NCI-H1105 treated with DMSO at 0.1 percent for 48 hours (cell line): ENCODE data around the gene ERBB4.

Experiments used
- DNase-seq: peaks from one replicate; lab custom pipeline; 2025; lab: John Stamatoyannopoulos, UW

ERBB4 gene

DNA sequence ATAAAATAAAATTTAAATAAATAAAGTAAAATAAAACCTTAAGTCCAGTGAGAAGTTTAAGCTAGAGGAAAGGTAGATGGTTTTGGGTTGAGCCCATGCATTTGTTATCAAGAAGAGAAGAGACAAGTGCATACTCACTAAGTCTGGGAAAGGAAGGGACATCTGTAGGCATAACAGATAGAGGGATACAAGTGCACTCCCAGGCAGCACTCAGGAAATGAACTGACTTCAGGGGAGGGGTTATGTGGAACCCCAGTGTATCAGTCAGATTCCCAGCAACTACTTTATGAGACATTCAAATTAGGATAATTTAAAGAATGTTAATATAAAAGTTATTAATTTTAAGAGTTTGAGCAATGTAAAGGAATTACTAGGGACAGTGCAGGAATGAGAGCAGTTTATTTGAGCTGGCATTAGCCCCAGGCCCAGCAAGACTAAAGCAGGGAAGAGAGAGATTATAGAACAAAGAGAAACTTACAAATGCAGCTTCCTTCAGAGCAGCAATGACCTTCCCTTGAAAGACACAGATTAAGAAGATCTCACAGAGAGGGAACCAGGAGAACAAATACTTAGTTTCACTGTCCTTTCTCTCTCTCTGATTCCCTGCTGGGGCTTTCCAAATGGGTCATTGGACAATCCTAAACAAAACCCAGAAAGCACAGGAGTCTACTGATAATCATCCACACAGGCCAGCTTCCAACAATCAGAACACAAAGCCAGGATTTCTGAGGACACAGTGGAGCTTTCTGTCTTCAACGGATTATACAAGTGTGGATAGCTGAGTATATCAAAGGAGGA, 109.7 kb downstream of the ERBB4 start:
- no peak for DNase-seq

DNA sequence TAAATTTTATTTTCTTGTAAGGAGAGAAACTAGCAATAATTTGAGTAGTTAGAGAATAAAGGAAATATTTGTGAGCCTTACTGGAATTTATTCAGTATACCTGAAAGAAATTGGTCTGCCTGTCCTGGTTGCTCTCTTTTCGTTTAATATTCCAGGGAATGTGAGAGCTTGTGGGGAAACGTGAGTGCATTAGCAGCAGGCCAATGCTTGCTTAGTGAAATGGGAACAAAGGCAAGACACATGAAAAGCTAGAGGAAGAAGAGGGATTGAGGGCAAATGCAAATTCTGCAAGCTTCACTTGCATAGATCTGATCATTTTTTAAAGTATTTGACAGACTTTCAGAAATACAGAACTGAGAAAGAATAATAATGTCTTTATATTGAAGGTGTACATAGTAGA, 111.0 kb downstream of the ERBB4 start:
- DNase-seq = no peak

DNA sequence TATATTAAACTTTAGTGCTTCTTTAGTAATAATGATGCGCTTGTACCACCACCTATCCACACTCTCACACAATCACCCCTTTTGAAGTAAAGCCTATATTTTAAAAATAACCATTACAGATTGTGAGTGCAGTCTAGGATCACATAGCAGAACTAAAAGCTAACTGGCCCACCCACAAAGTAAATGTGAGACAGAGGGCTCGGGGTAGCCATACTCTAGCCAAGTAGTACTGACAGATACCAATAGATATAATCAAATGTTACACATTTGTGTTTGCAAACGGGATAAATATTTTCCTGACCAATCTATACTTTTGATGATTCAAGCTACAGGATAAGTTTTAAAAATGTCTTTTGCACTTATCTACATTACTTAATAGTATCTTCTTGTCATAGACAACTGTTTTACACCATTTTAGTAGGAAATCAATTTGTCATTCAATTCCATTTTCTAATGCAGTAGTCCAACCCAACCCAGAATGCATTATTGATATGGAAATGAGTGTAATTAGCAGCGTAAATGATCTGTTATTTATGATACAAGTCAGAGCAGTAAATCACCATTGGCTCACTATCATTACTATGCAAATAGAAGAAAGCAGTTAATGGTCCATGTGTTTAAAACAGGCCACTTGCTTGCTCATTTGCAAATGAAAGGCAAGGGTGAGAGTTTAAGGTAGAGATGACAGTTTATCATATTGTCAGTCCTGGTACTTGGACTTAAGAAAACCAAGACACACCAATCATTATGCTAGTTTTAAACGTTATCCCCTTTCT, 111.8 kb downstream of the ERBB4 start:
- no peak for DNase-seq

DNA sequence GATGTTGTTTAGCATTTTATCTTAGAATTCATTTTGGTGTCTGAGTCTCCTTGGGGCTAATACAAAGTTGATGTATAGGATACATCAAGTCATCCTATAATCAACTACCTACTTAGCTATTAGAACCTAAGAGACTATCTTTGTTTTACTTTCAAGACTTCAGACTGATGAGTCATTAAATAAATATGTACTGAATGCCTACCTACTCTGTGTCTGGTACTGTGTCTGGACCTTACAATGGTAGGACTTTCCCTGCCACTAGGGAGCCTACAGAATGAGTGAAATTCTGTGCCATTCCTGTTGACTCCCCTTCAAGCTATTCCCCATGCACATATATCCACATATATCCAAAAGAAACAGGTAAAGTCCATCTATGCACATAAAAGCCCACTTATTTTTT, 114.5 kb downstream of the ERBB4 start:
- DNase-seq = no peak

DNA sequence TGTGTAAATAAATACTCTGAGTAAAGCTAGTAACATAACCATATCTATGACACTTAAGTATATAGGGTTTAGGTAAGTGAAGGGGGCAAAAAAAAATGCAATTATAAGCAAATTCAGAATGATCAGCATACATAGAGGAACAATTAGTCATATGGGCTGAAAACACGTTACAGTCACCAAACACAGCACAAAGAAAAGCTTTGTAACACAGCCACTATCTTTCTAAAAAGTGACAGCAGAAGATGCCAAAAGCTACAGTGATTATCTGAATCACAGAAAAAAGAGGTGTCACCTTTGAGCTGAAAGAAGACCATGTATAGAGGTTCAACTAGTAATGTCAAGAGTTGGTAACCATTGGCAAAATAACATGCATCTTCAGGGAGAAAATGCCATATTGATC, 115.5 kb downstream of the ERBB4 start:
- DNase-seq = no peak

DNA sequence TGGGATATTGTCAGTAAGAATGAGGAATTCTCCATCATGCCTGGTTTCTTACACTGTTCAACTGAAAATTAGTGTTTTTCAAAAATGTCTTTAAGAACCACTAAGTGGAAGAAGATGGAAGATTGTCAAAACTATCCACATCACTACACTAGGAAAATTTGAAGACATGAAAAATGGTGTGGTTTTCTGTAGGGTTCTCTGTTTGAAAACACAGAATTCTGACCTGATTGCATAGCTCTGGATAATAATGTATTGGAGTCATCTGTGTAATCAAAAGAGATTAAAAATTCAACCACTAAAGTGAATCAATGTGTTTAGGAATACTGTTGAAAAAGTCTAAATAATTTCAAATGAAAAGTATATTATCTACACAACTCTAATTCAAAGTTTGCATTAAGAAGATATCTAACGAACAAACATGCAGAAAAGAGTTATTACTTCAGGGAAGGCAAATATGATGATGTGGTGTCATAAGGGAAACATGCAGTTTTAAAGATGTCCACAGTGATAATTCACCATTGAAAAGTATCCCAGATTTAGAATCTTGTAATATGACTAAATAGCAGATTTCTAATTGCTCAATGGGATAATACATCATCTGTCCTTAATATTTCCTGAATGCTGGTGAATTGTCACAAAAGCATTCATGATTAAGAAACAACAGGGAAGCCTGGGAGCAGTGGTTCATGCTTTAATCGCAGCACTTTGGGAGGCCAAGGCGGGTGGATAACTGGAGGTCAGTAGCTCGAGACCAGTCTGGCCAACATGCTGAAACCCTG, 116.9 kb downstream of the ERBB4 start:
- DNase-seq = no peak

DNA sequence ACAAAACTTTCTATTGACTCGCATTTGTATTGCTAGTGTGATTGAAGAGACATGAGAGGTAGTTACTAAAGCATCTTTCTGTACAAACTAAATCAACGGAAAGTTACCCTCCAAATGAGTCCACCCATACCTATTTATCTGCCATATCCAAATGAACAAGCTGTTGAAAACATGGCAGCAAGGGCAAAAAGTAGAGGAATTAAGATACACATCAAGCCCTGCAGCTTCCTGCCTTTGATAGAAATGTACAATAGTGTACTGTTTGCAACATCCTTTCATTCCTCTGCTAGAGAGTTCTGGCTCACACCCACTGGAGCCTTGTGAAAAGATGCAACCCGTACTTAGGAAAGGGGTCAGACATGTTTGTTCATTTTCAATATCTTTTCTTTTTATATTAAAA, 122.5 kb downstream of the ERBB4 start:
- no peak for DNase-seq

DNA sequence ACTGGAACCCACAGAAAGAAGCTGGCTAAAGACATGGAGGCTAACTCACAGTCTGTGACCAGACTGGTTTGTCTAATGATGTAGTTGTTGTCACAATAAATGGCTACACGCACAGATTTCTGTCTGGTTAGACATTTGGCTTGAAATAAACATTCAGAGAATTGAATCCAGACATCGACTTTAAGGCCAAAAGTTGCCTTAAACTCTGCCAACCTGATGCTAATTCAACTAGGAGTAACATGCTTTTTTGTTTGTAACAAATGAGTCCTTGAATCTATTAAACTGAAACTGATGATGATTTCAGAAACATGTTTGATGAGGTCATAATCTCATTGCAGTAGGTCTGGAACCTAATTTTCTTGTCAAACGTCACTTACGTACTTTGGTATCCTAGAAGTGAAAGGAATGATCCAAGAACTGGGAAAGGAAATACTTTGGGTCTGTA, 123.8 kb downstream of the ERBB4 start:
- no peak for DNase-seq

DNA sequence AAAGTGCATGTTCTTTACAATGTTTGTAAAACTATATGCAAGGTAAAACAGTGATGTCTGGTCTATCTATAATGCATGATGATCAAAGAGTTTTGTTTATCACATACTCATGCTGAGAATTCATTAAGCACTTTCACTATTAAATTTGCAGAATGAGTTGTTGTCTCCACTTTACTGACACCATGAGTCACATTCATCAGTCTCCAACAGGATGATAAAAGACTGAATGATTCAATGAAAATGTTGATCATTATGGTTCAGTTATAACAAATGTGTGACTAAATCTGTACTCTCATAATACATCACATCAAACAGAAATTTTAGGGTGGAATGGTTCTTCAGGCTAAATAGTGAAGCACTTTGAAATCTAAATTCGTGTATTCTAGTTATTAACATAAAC, 129.0 kb downstream of the ERBB4 start:
- DNase-seq = no peak

DNA sequence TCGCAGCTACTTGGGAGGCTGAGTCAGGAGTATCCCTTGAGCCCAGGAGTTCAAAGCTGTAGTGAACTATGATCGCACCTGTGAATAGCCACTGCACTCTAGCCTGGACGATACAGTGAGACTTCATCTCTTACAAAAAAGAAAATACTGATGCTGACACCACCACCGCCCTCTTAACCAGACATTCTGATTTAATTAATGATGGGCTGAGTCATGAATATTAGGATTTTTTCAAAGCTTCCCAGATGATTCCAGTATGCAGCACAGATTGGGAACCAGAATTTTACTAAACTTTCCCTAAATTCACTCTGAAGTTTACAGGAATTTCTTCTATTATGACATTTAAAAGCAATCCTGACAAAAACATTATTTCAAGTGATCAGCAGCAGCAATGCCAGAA, 130.1 kb downstream of the ERBB4 start:
- no peak for DNase-seq

DNA sequence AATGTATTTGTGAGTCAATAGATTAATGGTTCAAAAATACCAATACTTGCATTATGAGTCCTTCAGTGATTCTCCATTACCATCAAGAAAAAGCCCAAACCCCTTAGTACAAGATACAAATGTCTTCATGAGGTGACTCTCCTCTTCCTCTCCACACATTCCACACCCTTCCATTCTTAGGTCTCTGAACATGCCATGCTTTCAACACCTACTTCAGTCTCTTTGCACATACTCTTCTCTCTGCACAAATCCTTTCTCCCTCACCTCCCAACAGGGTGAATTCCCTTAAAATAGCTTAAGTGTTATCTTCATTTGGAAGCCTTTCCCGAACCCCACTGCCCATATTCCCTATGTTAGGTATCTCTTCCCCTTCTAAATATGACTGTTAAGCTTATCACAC, 131.9 kb downstream of the ERBB4 start:
- DNase-seq = no peak

DNA sequence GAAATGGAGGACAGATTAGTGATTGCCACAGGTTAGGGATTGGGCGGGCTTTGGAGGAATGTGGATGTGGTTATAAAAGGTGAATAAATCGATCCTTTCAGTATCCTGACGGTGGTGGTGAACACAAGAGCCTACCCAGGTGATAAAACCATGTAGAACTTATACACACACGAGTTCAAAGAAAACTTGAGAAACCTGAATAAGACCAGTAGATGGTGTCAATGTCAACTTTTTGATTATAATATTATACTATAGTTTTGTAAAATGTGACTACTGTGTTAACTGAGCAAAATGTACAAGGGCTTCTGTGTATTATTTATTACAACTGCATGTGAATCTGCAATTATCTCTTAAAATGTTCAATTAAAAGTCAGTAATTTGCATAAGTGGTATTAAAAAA, 136.3 kb downstream of the ERBB4 start:
- DNase-seq = no peak

DNA sequence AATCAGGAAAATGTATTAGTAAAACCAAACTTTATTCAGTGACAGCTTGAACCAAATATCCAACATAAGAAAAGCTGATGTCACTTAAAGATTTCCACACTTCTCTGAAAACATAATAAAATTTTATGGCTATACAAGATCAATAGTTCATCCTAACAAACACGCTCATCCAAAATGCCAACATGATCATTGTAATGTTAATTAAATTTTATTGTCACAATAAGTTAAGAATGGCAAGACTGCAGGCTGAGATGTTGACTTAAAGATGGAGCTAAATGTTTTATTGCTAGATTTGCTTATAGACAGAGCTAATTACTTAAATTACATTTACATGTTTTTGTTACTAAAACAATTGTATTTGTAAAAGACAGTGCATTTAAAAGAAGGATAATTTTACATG, 140.3 kb downstream of the ERBB4 start:
- no peak for DNase-seq

DNA sequence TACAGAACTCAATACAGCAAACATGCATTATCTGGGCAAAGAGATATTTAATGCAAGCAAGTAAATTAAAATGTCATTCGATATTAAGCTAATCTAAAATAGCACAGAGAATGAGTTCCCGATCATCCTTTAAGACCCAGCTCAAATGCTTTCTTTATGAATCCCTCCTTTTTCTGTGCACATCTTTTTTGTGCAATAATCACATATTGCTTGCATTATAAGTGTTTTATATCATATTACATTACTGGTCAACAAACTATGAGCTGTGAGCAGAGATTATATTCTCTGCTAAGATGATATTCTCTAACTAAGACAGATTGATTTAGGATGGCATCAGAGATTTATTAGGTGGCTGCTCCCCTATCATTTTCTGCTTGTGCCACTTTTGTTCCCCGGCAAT, 146.1 kb downstream of the ERBB4 start:
- no peak for DNase-seq

DNA sequence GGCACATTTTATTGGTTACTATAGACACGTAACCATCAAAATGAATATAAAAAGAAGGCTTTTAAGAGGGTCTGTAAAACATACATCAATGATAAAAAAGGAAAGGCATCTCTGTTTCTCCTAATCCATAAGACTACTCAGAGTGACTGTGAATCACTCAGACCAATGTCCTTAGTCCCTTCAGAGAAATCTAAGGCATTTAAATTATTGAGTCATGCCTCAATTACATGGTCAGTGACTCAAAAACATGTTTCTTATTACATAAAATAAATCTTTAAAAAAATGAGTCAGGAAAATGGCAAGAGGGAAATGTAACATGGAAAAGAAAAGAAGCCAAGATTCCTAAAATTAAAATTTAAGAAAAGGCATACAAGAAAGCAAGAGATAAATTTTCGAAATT, 146.6 kb downstream of the ERBB4 start:
- DNase-seq = no peak

DNA sequence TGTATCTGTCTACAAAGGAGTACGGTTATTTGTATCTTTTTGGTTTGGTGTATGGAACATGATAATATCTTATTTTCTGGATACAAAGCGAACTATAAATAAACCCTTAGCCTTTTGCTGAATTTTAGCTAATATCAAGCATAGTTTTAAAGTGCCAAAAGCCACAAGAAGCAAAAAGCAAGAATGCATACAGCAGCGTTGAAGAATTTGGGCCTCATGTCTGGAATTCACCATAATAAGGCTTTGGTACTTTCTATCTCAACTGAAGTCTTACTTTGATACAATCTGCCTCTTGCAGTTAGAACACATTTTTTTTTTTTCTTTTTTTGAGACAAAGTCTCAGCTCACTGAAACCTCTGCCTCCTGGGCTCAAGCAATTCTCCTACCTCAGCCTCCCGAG, 151.5 kb downstream of the ERBB4 start:
- no peak for DNase-seq

DNA sequence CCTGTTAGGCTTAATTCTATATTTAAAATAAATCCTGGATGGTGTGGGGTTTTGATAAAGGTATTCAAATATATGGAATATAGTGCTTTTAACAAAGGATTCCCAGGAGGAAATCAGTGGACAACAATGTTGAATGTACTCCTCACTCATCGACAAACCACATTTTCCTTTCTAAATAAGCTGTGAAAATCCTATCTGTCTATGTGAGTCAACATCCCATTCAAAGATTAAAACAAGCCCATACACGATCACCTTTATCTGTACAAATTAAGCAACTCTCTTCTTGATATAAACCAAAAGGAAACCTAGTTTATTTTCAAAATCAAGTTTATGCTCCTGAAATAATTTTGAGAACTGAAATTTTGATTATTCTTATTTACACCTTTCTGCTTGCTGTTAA, 153.4 kb downstream of the ERBB4 start:
- no peak for DNase-seq

DNA sequence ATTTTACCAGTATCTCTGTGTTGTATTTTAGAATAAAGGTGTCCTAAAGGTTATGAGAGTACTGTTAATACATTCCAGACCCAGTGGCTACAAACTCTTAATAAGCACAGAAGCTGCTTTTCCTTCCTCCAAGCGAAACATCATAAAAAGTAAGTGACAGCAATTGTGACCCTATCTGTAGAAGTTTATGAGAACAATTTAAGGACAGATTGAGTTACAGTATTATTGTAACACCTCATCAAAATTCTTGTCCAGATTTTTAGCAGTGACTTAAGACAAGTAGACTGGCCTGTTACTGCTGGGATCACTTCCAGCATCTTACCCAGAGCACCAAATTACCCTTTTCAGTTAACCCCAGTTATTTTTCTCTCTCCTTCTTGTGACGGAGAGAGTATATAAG, 154.6 kb downstream of the ERBB4 start:
- no peak for DNase-seq

DNA sequence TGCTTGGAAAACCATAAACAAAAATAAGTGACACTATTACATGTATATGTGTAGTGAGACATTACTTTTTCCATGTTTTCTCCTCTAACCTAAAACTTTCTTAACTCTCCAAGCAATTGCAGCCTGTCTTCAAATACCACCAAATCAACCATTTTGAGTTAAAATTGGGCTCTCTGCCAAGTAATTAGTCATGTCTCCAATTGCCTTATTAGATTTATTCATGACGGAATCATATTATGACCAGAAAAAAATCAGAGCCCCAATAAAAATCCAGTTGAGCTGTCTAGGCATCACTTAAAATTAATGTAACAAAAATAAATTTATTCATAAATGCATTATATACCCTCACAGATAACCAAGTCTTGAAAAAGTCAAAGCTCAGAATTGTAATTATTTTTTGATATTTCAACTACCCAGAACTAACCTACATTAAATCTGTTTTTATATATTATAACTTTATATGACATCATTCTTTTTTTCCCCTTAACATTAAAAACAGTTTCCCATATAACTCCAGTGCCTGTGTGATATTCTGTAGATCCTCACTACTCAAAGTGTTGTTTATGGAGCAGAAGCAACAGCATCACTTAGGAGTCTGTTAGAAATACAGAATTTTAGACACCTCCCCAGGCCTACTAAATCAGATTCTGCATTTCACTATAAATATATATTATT, 157.0 kb downstream of the ERBB4 start:
- peak; percentile 8 for DNase-seq

DNA sequence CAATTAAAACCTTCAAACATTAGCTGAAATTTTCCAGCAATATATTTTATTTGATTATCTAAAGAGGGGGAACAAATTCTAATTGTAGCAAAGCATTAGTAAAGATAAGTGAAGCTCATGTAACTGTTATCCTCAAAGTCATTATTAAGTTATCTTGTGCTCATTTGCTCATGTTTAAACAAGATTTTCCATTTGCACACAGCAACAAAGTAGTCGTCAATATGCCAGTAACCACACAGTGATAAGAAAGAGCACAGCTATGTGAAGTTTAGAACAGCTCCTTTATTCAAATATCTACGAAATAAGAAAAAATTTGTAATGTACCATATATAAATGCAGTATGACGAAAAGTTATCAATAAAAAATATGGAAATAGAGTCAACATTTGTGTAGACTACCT, 159.5 kb downstream of the ERBB4 start:
- no peak for DNase-seq

DNA sequence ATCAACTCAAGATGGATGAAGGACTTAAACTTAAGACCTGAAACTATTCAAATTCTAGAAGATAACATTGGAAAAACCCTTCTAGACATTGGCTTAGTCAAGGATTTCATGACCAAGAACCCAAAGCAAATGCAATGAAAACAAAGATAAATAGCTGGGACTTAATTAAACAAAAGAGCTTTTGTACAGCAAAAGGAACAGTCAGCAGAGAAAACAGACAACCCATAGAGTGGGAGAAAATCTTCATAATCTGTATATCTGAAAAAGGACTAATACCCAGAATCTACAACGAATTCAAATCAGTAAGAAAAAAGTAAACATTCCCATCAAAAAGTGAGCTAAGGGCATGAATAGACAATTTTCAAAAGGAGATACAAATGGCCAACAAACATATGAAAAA, 171.2 kb downstream of the ERBB4 start:
- DNase-seq = no peak
